HG03108 (cell line): ENCODE measurements around the gene RAB7A.

ENCODE experiments used
- ATAC-seq: cut with Tn5 transposase; IDR thresholded peaks from one replicate; pipeline ENCODE4 v1.9.1; 2021; ENCODE audit warnings: moderate library complexity; ENCODE audit not compliant: unreplicated experiment

The RAB7A gene

DNA sequence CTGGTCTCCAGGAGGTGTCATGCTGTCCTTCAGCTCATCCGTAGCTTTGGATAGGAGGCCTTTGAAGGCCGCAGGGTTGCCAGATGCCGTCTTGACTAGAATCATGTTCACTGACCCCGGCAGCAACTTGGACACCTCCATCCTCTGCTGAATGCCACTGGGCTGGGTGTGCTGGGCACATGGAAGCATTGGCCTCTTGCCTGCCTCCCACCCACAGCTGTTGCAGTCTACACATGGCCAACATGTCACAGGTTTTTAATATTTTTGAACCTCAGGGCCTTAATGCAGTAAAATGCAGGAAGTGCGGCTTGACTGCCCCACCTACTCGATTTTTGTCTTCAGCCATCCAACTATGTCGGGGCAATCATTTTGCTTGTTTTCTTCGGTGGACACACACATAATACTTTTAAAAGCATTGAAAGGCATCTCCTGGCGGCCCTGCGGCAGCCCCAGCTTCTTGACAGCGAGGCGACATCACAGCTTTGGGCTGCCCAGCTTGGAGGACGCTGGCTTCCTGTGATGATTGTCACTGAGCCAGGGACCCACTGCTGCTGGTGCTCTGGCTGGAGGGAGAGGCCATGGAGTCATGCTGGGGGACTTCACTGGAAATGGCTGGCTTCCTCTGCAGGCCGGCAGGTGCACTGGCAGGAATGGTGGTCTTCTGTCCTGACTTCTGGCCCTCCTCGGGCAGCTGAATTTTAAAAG is 121.8 kb downstream of the RAB7A start:
- no peak for ATAC-seq

DNA sequence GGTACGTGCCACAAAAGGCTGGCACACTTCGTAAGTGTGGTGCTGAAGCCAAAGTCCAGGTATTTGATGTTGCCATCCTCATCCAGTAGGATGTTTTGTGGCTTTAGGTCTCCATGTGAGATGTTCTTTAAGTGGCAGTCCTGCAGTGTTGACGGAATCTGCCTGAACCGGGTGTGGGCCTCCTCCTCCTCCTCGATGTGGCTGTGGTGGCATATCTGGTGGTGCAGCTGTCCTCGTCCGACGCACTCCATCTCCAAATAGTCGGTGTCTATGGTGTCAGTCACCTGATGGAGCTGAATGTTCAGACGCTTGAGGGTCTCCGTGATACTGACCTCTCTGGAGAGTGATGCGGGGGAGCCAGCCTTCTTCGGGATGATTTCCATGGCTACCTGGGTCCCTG is 123.0 kb downstream of the RAB7A start:
- no peak for ATAC-seq

DNA sequence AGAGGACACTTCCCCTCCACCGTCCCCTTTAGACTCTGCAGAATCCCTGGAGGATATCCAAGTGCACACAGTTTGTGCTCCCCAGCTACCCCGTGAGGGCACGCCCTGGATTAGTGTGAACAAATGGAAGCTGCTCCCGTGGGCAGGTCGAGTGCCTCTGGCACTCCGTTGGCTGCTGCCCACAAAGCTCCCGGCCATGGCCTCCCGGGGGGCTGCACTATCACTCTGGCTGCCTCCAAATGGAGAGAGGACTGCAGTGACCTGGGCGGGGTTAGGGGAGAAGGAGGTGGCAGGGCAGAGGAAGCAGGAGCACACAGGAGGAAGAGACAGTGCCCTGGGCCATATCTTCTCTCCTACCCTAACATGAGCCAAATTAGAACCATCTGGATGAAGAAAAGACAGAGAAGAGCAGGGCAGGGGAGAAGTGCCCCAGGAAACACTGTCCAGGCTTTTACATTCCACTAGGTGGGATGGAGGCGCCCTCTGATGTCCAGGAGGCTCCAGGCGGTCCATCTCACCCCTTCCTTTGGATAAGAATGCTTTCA is 124.0 kb downstream of the RAB7A start:
- ATAC-seq, result no peak

DNA sequence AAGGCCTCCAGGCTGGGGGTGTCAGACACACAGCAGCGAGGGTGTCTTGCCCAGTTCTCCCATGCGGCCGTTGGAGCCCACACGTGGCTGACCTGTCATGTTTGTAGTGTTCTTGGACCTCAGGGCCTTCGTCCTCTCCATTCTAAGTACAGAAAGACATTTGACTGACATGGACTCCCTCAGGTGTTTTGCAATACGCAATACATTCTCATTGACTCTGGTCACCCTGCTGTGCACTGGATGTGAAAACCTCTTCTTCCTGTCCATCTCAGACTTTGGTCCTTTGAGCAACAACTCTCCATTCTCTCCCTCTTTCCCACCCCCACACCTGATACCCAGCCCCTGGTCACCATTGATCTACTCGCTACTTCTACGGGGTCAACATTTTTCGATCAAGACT is 124.6 kb downstream of the RAB7A start:
- no peak for ATAC-seq

DNA sequence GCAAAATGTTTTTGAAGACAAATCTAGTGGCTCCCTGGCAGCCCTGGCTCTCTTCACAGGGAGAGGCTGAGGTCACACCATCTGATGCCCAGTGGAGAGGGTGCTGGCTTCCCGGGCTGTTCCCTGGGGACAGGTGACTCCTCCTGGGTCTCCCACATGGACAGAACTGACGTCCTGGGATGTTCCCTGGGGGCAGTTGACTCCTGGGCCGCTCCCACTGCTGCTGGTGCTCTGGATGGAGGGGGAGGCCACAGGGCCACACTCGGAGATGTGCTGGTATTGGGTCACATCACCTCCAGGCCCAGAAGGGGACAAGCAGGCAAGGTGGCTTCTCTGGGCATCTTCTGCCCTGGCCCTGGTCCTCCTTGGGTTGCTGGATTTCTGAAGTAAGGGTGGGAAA is 125.6 kb downstream of the RAB7A start:
- ATAC-seq, result no peak

DNA sequence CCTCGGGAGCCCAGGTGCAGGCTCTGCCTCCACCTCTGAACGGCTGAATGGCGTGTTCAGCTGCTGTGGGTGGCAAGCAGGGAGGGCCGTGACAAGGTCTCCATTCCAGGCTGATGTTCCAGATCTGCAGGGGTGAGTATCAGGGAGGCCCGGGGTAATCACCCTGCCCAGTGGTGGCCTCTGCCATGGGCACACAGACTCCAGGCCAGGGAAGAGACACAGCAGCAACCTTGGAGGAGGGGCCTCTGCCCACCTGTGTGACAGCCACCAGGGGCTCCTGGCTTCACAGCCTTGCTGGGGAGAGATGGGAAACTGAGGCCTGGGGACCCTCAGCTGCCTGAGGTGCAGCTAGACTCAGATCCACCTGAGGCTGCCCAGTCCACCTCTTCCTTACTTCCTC is 127.8 kb downstream of the RAB7A start:
- no peak for ATAC-seq

DNA sequence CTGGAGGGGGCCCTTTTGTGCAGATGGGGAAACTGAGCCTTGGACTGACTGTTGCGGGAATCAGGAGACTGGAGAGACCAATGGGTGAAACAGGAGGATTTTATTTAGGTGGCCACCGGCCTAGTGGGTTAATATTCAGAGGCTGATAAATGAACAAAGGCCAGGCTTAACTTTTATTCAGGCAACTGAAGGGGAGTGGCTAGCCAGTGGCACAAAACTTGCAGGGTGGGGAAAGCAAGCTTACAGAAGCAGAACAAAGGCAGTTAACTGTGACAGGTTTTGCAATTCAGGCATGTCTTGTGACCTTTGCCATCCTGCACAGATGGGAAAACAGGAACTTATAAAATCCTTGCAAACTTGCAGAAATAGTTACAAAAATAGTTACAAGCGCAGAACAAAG is 128.5 kb downstream of the RAB7A start:
- ATAC-seq, result no peak

DNA sequence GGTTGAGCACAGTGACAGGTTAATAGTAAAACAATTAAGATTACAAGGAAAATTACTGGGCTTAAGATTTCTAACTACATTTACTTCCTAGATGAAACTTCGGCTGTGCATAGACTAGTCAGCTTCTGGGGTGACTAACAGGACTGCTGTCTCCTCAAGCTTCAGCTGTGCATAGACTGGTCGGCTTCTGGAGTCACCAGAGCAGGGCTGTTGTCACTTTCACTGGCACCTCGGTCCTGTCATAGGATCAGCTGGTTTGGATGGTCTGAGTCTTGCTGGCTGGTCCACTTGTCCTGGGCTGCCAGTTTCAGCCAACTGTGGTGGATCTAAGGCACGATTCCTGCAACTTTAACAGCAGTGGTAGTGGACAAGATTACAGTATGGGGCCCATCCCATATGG is 129.6 kb downstream of the RAB7A start:
- no peak for ATAC-seq

DNA sequence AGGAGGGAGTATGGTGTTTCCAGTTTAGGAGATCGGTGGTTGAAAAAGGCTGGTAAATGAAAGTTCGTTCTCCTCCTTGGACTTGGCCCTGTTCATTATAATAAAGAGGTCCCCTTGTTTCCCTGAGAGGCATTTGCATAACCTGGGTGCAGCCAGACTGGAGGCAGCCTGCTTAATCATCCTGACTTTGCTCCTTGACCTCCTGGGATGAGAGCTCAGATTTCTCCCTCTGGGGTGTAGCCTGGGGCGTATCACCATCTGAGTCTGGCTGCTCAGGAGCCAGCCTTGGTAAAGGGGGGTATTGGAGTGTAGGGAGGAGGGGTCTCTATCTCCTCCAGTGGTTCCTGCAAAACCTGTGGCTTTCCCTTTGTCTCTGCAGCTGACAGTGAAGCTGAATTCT is 132.2 kb downstream of the RAB7A start:
- ATAC-seq, result no peak

DNA sequence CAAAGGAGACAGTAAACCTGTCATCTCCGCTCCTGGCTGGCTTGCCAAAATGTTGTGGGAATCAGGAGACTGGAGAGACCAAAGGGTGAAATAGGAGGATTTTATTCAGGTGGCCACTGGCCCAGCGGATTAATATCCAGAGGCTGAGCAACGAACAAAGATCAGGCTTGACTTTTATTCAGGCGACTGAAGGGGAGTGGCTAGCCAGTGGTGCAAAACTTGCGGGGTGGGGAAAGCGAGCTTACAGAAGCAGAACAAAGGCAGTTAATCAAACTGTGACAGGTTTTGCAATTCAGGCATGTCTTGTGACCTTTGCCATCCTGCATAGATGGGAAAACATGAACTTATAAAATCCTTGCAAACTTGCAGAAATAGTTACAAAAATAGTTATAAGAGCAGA is 133.6 kb downstream of the RAB7A start:
- ATAC-seq, result no peak

DNA sequence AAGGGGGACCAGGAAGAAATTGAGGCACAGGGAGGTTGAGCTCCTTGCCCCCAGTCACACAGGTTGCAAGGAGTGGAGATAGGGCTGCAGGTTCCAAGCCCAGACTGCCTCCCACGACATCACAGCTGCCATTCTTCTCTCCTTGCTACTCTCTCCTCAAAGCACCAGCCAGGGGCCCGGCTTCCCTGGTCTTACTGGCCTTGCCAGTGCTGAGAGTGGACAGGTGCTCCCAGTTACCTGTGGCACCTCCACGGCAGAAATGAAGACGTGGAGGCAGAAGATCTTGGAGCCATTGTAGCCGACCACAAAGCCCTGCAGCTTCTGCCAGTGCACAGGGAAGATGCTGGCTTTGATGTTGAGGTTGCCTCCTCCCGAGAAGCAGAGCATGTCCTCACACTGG is 135.5 kb downstream of the RAB7A start:
- no peak for ATAC-seq

DNA sequence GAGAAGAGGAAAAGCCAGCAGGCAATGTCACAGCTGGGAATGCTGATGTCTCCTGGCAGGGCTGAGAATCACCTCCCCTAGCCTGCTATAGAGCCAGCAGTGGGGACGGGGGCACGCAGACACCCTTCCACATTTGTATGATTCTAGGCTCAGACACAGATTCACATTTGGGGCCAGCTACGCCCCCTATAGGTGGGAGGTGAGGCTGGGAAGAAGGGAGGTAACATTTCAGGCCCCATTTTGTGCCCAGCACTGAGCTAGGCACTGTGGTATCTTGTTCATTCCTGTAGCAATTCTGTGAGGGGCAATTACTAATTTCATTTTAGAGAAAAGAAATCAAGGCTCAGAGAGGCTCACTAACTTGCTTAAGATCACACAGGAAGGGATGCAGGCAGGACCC is 137.6 kb downstream of the RAB7A start:
- ATAC-seq, result no peak
